GM12874 (cell line): Measurements from ENCODE around the gene MMP27.

Source experiments
- TF ChIP-seq, protein P1 (sequence below): IDR thresholded peaks from 2 replicates; pipeline ENCODE4 v1.5.1; 2011; ENCODE audit warnings: low read depth, mild to moderate bottlenecking, control low read depth, low read length, moderate library complexity; ENCODE audit not compliant: insufficient read depth

Gene MMP27

DNA sequence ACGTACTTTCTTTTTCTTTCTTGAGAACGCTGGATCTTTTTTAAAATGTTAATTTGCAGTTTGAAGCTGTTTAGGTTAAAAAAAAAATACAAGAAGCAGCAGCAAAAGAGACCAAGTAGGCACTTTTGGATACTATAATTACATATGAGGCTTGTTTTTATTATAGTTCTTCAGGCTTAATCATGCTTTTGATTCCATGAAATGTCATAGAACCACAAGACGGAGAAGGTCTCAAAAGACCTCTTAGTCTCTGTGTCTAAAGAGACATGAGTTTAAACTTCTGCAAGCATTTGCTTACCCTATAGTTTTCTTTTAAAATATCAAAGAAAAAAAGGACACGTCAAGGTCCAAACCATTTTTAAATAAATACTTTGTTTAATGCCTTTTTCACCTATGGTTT, 61.6 kb downstream of the MMP27 start:
- TF ChIP-seq, protein P1, sequence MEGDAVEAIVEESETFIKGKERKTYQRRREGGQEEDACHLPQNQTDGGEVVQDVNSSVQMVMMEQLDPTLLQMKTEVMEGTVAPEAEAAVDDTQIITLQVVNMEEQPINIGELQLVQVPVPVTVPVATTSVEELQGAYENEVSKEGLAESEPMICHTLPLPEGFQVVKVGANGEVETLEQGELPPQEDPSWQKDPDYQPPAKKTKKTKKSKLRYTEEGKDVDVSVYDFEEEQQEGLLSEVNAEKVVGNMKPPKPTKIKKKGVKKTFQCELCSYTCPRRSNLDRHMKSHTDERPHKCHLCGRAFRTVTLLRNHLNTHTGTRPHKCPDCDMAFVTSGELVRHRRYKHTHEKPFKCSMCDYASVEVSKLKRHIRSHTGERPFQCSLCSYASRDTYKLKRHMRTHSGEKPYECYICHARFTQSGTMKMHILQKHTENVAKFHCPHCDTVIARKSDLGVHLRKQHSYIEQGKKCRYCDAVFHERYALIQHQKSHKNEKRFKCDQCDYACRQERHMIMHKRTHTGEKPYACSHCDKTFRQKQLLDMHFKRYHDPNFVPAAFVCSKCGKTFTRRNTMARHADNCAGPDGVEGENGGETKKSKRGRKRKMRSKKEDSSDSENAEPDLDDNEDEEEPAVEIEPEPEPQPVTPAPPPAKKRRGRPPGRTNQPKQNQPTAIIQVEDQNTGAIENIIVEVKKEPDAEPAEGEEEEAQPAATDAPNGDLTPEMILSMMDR, result no peak
